ENCODE measurements around the gene AXIN1.
"Not testable (repeated sequence)": the region's sequence is repeated elsewhere in the genome, so short reads cannot be mapped to it uniquely, and the experiment has no call there.

The AXIN1 gene

DNA sequence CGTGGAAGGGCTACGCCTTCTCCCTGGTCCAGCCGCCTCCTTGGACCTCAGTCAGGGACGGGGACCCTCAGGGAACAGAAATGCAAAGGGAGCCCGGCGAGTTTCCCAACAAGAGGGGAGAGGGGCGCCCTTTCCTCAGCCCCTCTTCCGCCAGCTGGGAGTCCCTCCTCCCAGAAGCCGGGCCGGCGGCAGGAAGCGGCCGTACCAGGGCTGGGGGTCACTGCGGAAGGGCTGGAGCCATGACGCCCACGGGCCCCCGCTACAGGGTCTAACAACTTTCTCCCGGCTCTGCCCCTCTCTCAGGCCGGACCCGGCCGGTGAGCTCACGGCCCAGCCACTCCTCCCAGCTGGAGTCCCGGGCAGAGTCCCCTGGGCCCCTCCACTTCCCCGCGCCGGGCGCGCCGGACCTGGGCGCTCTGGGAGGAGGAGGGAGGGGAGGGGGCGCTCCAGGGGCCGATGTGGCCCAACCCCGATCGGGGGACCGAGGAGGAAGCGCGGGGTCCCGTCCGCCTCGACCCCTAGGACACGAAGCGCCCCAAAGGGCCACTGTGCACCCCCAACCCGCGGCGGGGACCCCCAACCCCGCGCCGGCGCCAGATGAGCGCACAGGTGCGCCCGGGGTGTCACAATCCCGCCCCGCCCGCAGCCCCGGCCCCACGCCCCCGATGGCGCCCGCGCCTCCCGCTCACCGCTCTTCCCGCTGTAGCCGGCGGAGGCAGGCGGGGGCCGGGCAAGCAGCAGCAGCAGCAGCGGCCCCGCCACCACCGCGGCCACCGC lies 28.7 kb upstream of the AXIN1 start:
- no peak for DNase-seq (ENCODE audit: low read depth in 2 of 2)

- no peak for DNase-seq (ENCODE audit: low read depth in 2 of 2)
These were observed 28.2 kb upstream of the AXIN1 start for GRCh38 chr16:380762-381011.

- no peak for DNase-seq (ENCODE audit: low read depth in 2 of 2)
These were observed 27.6 kb upstream of the AXIN1 start for GRCh38 chr16:379961-380761.

GRCh38 chr16:379183-379960 lies 26.8 kb upstream of the AXIN1 start:
- DNase-seq (ENCODE audit: low read depth in 2 of 2): no peak

DNA sequence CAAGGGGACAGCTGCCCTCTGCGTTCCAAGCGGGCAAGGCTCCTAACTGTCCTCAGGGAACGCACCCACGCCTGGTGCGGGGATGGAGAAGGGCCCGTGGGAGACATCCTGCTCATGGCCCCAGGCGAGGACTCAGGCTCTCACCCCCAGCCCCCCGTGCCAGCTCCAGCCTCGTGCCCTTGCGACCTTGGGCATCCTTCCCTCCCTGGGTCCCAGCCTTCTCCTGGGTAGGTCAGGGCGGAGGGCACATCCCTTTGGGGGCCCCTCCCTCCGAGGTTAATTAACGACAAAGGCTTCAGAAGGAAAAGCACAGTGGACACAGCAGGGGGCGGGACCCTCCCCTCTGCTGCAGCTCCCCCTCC lies 26.3 kb upstream of the AXIN1 start:
- DNase-seq (ENCODE audit: low read depth in 2 of 2): no peak

DNA sequence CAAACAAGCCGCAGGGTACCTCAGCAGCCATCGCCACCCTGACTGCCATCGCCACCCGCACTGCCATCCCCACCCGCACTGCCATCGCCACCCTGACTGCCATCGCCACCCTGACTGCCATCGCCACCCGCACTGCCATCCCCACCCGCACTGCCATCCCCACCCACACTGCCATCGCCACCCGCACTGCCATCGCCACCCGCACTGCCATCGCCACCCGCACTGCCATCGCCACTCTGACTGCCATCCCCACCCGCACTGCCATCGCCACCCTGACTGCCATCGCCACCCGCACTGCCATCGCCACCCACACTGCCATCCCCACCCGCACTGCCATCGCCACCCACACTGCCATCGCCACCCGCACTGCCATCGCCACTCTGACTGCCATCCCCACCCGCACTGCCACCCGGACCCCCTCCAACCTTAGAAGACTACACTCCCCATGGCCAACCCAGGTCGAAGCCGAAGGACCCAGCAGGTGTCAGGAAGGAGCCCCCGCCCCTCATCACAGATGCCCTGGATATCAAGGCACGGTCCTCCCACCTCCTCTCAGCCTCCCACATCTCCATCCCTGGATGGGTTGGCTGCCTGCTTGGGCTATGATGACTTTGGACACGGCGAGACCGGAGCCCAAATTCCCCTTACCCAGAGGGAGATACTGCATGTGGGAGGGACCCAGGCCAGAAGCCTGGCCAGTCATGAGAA lies 25.7 kb upstream of the AXIN1 start:
- DNase-seq (ENCODE audit: low read depth in 2 of 2): not testable (repeated sequence)

DNA sequence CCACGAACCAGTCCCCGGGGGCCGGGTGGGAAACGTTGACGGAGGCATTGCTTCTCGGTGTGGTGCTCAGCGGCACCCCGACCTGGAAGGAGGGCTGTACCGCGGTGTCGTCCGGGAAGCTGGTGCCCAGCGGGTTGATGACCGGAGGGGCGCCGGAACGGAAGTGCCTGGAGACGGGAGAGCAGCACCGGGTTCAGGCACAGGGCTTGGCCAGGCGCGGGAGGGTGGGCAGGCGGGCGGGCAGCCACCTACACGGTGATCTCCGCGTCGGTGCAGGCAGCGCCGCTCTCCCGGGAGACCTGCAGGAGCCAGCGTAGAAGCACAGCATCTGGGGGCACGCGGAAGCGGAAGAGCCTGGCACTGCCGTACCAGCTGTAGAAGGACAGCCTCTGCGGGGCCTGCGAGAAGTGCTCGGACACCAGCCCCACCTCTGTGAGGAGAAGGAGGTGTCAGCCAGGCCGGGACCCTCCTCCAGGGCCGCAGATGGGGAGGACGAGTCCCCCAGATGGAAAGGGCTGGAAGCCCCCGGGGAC lies 25.0 kb upstream of the AXIN1 start:
- no peak for DNase-seq (ENCODE audit: low read depth in 2 of 2)

- no peak for DNase-seq (ENCODE audit: low read depth in 2 of 2)
These were observed 24.4 kb upstream of the AXIN1 start for GRCh38 chr16:376817-377418.

DNA sequence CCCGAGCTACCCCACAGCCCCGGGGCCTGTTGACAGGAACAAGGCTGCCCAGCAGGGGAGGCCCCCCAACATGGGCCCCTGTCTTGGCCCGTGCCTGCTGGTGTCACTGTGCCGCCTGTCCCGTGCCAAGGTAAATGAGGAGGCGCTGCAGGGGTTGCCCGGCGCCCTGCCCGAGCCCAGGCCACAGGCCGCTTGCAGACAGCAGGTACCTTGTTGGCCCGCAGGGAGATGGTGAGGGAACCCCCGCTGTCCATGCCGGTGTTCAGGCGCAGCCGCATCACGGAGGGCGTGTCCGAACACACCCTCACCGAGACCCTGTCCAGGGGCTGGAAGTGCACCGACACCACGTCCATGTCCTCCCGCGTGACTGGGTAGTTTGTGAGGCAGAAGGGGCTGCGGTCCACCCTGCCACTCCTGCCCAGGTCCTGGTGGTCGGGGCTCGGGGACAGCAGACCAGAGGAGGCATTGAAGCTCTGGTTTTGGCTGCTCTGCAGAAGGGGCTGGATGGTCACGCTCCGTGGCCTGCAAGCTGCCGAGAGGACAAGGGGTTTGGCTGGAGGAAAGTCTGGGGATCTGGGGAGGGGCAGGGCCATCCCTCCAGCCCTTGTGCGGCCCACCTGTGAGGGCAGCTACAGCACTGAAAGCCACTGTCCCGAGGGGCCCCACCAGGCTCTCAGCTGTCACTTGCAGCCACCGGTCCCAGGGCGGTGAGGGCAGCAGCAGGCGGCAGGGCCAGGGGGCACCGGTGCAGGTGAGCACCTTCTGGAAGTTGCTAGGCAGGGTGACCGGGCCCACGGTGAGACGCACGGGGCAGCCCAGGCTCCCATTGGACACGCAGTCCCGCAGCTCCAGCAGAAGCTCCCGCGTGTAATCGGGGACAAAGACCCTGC lies 23.6 kb upstream of the AXIN1 start:
- DNase-seq (ENCODE audit: low read depth in 2 of 2): no peak

DNA sequence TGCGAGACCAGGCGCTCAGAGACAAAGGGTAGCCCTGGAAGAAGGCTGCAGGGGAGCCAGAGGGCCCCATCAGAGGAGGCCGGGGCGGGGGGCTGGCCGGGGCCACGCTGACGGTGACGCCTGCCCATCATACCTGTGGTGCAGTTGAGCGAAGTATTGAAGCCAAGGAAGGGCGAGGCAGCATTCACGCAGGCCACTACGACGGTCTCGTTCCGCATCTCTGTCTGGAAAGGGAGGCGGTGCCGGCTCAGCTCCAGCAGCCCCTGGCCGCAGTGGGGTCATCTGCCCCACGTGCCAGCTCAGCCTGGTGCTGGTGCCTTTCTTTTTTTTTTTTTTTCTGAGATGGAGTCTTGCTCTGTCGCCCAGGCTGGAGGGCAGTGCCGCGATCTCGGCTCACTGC lies 22.7 kb upstream of the AXIN1 start:
- DNase-seq (ENCODE audit: low read depth in 2 of 2): no peak

DNA sequence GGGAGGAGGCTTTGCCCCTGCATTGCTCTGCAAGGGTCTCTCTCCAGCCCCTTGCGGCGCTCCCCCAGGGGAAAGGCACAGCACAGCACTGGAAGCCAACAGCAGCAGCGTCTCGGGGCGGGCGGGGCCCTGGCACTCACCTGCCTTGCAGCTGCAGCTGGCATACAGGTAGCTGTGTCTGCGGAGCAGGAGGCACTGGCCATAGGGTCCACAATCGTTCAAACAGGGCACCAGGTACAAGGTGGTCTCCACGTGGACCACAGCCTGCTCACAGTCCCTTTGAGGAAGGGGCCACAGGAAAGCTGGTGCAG lies 22.0 kb upstream of the AXIN1 start:
- no peak for DNase-seq (ENCODE audit: low read depth in 2 of 2)

DNA sequence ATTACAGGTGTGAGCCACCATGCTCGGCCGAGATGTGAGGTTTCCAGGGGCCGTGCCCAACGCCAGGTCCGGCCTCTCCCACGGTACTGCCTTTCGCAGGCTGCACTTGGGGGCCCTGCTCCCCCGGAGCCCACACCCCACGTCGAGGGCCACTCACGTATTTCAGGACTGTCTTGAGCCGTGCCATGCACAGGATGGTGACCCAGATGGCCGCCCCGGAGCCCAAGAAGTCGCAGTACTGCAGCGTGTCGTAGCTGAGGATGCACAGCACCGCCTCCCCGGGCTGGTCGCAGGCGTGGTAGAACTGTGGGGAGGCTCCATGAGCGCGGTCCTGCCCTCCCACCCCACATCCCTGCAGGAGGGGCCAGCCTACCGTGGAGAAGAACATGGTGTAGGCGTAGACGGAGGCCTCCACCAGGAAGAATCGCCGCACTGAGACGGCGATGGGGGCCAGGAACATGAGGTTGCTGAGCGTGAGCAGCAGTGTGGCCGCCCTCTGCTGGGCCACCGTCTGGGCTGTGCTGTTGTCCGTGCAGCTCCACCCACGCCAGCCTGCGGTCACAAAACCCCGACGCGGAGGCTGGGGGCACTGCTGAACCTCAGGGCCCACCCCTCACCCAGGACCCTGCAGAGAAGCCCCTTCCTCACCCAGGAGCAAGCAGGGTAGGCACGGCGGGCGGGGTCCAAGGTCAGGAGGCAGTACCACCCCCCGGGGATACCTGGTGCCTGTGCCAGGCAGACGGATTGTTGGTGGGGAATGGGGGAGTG lies 21.5 kb upstream of the AXIN1 start:
- DNase-seq (ENCODE audit: low read depth in 2 of 2): no peak

- DNase-seq (ENCODE audit: low read depth in 2 of 2): no peak
These were observed 20.6 kb upstream of the AXIN1 start for GRCh38 chr16:373020-373598.

- DNase-seq (ENCODE audit: low read depth in 2 of 2): no peak
These were observed 19.9 kb upstream of the AXIN1 start for GRCh38 chr16:372302-372983.

DNA sequence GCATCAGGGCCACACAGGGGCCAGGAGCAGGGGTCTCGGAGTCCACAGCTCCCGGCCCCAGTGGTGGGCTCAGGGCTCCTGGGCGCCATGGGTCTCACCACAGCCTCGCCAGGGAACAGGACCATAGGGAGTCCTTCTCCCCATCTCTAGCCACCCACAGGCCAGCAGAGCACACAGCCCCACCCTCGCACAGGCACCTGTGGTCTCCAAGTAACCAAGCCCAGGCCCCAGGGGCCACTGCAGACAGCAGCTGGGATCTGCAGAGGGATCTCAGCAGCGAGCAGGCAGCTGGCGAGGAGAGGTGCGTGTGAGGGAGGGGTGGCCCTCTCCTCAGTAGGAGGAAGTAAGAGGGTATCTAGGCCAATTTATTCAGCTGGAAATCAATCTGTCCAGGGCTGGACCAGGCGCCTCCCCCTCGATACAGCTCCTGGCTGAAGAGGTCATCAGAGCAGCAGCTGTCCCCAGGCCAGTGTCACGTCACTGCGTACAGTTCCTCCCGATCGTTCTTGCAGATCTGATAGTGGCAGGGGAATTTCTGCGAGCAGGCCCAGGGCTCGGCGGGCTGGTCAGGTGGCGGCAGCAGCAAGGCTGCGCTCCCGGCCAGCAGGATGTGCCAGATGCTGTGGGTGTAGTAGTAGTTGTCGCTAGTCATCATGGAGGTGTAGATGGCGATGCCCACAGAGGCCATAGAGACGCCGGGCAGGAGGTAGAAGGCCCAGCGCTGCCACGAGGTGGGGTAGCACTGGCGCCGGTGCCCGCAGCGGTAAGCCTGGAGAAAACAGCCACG lies 19.2 kb upstream of the AXIN1 start:
- DNase-seq (ENCODE audit: low read depth in 2 of 2): no peak

DNA sequence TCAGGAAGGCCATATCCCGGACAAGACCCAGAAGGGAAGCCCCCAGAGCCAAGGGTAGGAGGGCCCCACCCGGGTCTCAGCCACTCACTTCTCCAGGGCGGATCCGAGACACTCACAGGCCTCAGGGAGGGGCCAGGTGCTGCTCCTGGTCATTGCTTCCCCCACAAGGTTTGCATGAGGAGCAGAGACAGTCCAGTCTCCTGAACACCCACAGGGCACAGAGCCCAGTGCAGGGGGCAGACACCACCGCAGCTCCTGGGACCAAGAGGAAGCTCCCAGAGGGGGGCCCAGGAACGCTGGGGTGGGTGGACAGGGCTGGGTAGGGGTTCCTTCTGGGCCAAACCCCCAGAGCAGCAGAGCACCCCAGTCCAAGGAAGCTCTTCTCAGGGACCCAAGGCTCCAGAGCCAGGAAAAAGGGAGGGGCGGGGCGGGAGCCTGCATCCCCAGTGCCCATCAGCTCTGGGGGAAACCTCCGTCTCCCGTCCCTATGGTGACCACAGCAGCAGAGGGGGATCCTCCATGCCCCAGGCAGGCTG lies 18.5 kb upstream of the AXIN1 start:
- no peak for DNase-seq (ENCODE audit: low read depth in 2 of 2)

DNA sequence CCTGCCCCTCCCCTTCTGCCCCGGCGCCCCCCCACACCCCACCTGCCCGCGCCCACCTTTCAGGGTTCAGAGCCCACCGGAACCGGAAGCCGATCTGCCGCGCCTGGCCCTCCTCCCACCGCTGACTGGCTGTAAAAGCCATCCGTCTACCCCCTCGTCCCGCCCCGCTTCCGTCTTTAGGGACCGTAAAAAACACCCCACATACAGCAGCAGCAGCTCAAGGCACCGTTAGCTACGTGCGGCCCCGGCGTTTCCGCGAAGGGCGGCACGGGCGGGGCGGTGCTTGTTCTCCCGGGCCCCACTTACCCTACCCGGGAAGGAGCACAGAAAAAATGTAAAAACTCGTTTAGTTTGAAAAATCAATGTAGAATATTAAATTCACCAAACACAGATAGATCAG lies 17.9 kb upstream of the AXIN1 start, which contains the start of gene MRPL28:
Gene MRPL28, minus strand, starts transcription at position 96 of the 400 bp plus-strand sequence. CDS start 320 bp downstream, outside the sequence.
- DNase-seq (ENCODE audit: low read depth in 2 of 2): peak; percentile 80 to 88
